DND-41 (cell line): Measurements from ENCODE around the gene KCNH3.

ENCODE experiments used
- ATAC-seq: fragments of 200-7000 bp; cut with Tn5 transposase; 3 replicates; pipeline ENCODE4 v1.9.1; 2021; ENCODE audit warnings: low read depth; ENCODE audit not compliant: insufficient read depth
- DNase-seq: peaks from one replicate; pipeline ENCODE4 v3.0.0-alpha.2; 2020
- H2AFZ ChIP-seq: 2 replicates; pipeline ENCODE4 v1.6.0; 2012; ENCODE audit warnings: low read depth, low read length
- H3K27ac ChIP-seq: 2 replicates; pipeline ENCODE4 v1.5.1; 2012; ENCODE audit warnings: low read length, inconsistent platforms
- H3K27me3 ChIP-seq: fragments of 200-600 bp; sonication (generic); 2 replicates; pipeline ENCODE4 v1.6.0; 2012; ENCODE audit warnings: low read length, mild to moderate bottlenecking, inconsistent platforms; ENCODE audit not compliant: insufficient read depth, poor library complexity
- H3K36me3 ChIP-seq: 2 replicates; pipeline ENCODE4 v1.5.1; 2012; ENCODE audit warnings: low read length, inconsistent platforms; ENCODE audit not compliant: insufficient read depth
- H3K4me1 ChIP-seq: 2 replicates; pipeline ENCODE4 v1.5.1; 2012; ENCODE audit warnings: mild to moderate bottlenecking, low read length; ENCODE audit not compliant: insufficient read depth
- H3K4me2 ChIP-seq: 2 replicates; pipeline ENCODE4 v1.6.0; 2012; ENCODE audit warnings: mild to moderate bottlenecking, moderate library complexity, low read length, inconsistent platforms; ENCODE audit not compliant: insufficient read depth
- H3K4me3 ChIP-seq, 2 experiments: fragments of 200-600 bp in 1 of 2; shearing (Covaris generic) in 1 of 2; 2 replicates each; pipeline ENCODE4 v1.5.1; 2012 to 2016; ENCODE audit warnings: inconsistent platforms in 2 of 2, low read length in 2 of 2, mild to moderate bottlenecking in 2 of 2, low read depth in 1 of 2, moderate library complexity in 1 of 2
- H3K79me2 ChIP-seq: 2 replicates; pipeline ENCODE4 v1.6.0; 2012; ENCODE audit warnings: low read length, inconsistent platforms; ENCODE audit not compliant: insufficient read depth
- H3K9ac ChIP-seq: 2 replicates; pipeline ENCODE4 v1.6.0; 2012; ENCODE audit warnings: low read depth, mild to moderate bottlenecking, inconsistent platforms, low read length, moderate library complexity
- H3K9me3 ChIP-seq: 2 replicates; pipeline ENCODE4 v1.5.1; 2012; ENCODE audit warnings: low read length, moderate library complexity, mild to moderate bottlenecking, inconsistent platforms; ENCODE audit not compliant: insufficient read depth, severe bottlenecking
- H4K20me1 ChIP-seq: 2 replicates; pipeline ENCODE4 v1.6.0; 2012; ENCODE audit warnings: low read length; ENCODE audit not compliant: insufficient read depth
- EZH2 ChIP-seq: IDR thresholded peaks from 3 replicates; pipeline ENCODE4 v1.6.1; 2012; ENCODE audit warnings: borderline replicate concordance, low read depth, mild to moderate bottlenecking, moderate library complexity, low read length, inconsistent platforms; ENCODE audit not compliant: severe bottlenecking
- TF ChIP-seq, protein P1 (sequence below): IDR thresholded peaks from 2 replicates; pipeline ENCODE4 v1.5.1; 2012; ENCODE audit warnings: borderline replicate concordance, low read length, moderate library complexity, mild to moderate bottlenecking; ENCODE audit not compliant: poor library complexity, severe bottlenecking; ENCODE audit errors: extremely low read depth

The KCNH3 gene

DNA sequence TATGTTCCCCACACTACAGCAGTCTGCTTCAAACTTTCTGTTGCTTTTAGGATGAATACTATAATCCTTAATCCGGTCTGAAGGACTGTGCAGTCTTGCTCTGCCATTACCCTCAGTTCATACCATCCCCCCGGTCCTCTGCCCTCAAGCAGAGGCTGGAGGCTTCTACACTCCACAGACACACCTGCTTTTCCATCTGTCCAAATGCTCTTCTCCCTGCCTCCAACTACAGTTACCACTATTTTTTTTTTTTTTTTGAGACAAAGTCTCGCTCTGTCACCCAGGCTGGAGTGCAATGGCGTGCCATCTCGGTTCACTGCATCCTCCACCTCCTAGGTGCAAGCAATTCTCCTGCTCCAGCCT, 19.3 kb upstream of the KCNH3 start:
- DNase-seq: no peak

DNA sequence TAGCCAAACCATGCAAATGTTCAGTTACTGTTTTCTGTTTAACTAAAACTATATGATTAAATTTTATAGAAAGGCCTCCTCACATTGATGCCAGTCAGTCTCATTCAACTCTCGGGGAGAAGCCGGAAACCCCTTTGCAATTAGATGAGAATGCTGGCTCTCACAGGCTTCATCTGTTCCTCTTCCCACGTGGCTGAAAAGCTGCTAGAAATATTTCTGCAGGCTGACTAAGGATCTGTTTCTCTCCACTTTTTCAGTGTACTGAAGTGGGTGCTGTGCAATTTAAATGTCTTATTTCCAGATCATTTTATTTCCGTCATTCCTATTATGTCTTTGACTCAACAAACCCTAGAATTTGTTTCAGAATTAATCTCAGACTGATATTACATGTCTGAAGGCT, 17.4 kb upstream of the KCNH3 start:
- H3K9me3 ChIP-seq: no peaks in the 10 kb centered on the region
- no peaks in the 10 kb centered on the region for H3K27me3 ChIP-seq
- H3K9ac ChIP-seq: no peak overlapping the region
- H3K4me2 ChIP-seq: no peak overlapping the region
- peaks cover 35% of the 10 kb centered on the region for H3K36me3 ChIP-seq
- H3K79me2 ChIP-seq: no peaks in the 10 kb centered on the region
- ATAC-seq (no peak), DNase-seq (no peak)
- no peak for TF ChIP-seq EZH2
- TF ChIP-seq, protein P1, sequence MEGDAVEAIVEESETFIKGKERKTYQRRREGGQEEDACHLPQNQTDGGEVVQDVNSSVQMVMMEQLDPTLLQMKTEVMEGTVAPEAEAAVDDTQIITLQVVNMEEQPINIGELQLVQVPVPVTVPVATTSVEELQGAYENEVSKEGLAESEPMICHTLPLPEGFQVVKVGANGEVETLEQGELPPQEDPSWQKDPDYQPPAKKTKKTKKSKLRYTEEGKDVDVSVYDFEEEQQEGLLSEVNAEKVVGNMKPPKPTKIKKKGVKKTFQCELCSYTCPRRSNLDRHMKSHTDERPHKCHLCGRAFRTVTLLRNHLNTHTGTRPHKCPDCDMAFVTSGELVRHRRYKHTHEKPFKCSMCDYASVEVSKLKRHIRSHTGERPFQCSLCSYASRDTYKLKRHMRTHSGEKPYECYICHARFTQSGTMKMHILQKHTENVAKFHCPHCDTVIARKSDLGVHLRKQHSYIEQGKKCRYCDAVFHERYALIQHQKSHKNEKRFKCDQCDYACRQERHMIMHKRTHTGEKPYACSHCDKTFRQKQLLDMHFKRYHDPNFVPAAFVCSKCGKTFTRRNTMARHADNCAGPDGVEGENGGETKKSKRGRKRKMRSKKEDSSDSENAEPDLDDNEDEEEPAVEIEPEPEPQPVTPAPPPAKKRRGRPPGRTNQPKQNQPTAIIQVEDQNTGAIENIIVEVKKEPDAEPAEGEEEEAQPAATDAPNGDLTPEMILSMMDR: no peak
- no peak overlapping the region for H3K4me3 ChIP-seq
- no peaks in the 10 kb centered on the region for H4K20me1 ChIP-seq
- H3K4me1 ChIP-seq: no peaks in the 10 kb centered on the region
- no peak overlapping the region for H3K27ac ChIP-seq
- no peak overlapping the region for H2AFZ ChIP-seq

More for the DNA sequence above, 19.3 kb upstream of the KCNH3 start:
- Histone ChIP-seq H3K9me3 (no peaks in the 10 kb centered on the region), H3K9ac (no peak overlapping the region), H4K20me1 (no peaks in the 10 kb centered on the region), H3K79me2 (no peaks in the 10 kb centered on the region), H2AFZ (no peak overlapping the region), H3K36me3 (peaks cover 23% of the 10 kb centered on the region; the same call in 1 of the 2 replicates), H3K27me3 (no peaks in the 10 kb centered on the region), H3K4me1 (no peaks in the 10 kb centered on the region), H3K27ac (no peak overlapping the region), H3K4me2 (no peak overlapping the region), H3K4me3 (no peak overlapping the region)
- no peak for TF ChIP-seq EZH2
- TF ChIP-seq, protein P1: no peak
- ATAC-seq: no peak

DNA sequence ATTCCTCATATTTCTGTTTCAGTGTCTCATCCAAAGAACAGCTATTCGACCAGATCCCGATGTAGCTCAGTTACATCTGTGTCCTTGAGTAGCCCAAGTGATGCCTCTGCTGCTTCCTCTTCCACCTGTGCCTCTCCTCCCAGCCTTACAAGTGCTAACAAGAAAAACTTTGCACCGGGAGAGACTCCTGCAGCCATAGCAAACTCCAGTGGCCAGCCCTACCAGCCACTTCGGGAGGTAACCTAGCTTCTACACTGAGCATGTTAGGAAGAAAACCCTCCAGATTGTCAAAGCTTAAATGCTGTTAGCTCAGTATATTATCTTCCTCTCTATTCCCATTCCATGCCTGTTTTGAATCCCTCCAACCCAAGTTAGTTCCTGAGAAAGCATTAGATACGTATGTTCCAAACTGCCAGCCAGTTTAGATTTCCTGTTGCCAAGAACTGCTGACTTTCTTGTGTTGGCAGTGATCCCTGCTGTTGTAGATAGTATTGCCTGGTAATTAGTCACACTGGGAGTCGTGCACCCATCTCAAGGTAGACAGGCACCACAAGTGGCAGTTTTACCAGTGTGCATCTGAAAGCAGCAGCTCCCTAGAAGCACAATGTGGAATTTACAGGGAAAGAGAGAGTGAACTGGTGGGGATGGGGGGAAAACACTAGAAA, 14.0 kb upstream of the KCNH3 start:
- H3K27me3 ChIP-seq: no peaks in the 10 kb centered on the region
- no peaks in the 10 kb centered on the region for H4K20me1 ChIP-seq
- no peak overlapping the region for H3K4me3 ChIP-seq
- H3K36me3 ChIP-seq: peaks cover 45% of the 10 kb centered on the region
- ATAC-seq (no peak), DNase-seq (no peak)
- no peak overlapping the region for H2AFZ ChIP-seq
- no peaks in the 10 kb centered on the region for H3K9me3 ChIP-seq
- no peaks in the 10 kb centered on the region for H3K4me1 ChIP-seq
- no peak for TF ChIP-seq EZH2
- TF ChIP-seq, protein P1: no peak
- no peaks in the 10 kb centered on the region for H3K79me2 ChIP-seq
- no peak overlapping the region for H3K27ac ChIP-seq
- no peak overlapping the region for H3K9ac ChIP-seq
- no peak overlapping the region for H3K4me2 ChIP-seq

DNA sequence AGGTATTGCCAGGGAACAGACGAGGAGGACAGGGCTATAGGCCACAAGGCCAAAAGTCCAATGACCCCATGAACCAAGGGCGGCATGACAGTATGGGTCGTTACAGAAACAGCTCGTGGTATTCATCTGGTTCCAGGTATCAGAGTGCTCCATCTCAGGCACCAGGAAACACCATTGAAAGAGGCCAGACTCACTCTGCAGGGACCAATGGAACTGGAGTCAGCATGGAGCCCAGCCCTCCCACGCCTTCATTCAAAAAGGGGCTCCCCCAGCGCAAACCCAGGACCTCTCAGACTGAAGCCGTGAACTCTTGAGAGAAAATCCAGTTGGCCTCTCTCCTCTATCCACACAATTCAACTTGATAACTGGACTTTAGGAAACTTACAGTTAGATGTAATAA, 12.9 kb upstream of the KCNH3 start:
- no peak for TF ChIP-seq EZH2
- TF ChIP-seq, protein P1: no peak
- H3K4me1 ChIP-seq: no peaks in the 10 kb centered on the region

More for the DNA sequence above, 12.9 kb upstream of the KCNH3 start:
- no peak overlapping the region for H2AFZ ChIP-seq
- peaks cover 43% of the 10 kb centered on the region for H3K36me3 ChIP-seq
- H3K27me3 ChIP-seq: no peaks in the 10 kb centered on the region
- H3K9ac ChIP-seq: no peak overlapping the region
- H3K4me2 ChIP-seq: no peak overlapping the region
- DNase-seq (no peak), ATAC-seq (no peak)
- H3K9me3 ChIP-seq: no peaks in the 10 kb centered on the region
- H4K20me1 ChIP-seq: no peaks in the 10 kb centered on the region
- H3K79me2 ChIP-seq: no peaks in the 10 kb centered on the region
- H3K4me3 ChIP-seq: no peak overlapping the region
- H3K27ac ChIP-seq: no peak overlapping the region
